WTC11 (cell line): ENCODE results near the gene ZNF775. TPM values are rescaled to one million over a fixed set of nuclear protein-coding genes. Genes with fewer than 3 reads are reported as not detected.

ENCODE experiments used
- ATAC-seq: fragments of 200-7000 bp; cut with Tn5 transposase; 2 replicates; pipeline ENCODE4 v1.10.0; 2021; ENCODE audit warnings: mild to moderate bottlenecking, moderate library complexity
- CTCF ChIA-PET: fragments of 300-600 bp; sonication (Branson Sonifier 250); formaldehyde crosslinking; loops from one replicate; lab custom pipeline; 2021; ENCODE audit warnings: antibody characterized with exemption; lab: Charles Lee
- POLR2A ChIA-PET: fragments of 350-600 bp; sonication (Branson Sonifier 250); formaldehyde crosslinking; loops from one replicate; lab custom pipeline; 2021; ENCODE audit warnings: antibody characterized with exemption; lab: Charles Lee
- DNase-seq: peaks from one replicate; pipeline ENCODE4 v3.0.0; 2021; ENCODE audit warnings: low spot score
- H3K27ac Mint-ChIP-seq: 2 replicates; pipeline ENCODE4 v1.8.0; 2021; ENCODE audit warnings: mixed read lengths
- H3K27me3 Mint-ChIP-seq: 2 replicates; pipeline ENCODE4 v1.8.0; 2021; ENCODE audit warnings: low read depth, mild to moderate bottlenecking, moderate library complexity, mixed read lengths
- H3K36me3 Mint-ChIP-seq: 2 replicates; pipeline ENCODE4 v1.8.0; 2021; ENCODE audit warnings: mixed read lengths
- H3K4me1 Mint-ChIP-seq: 2 replicates; pipeline ENCODE4 v1.8.0; 2022; ENCODE audit warnings: mixed read lengths
- H3K4me3 Mint-ChIP-seq: 2 replicates; pipeline ENCODE4 v1.8.0; 2021; ENCODE audit warnings: mild to moderate bottlenecking, moderate library complexity, mixed read lengths
- H3K9me3 Mint-ChIP-seq: 2 replicates; pipeline ENCODE4 v1.8.0; 2021; ENCODE audit warnings: mixed read lengths
- ATF1 ChIP-seq: sonication (generic); formaldehyde crosslinking; IDR thresholded peaks from 2 replicates; pipeline ENCODE4 v1.8.1; 2023; ENCODE audit warnings: mild to moderate bottlenecking, moderate library complexity, missing genetic modification reagents
- EMX1 ChIP-seq: fragments of 250-450 bp; sonication (Bioruptor Pico); IDR thresholded peaks from 2 replicates; pipeline ENCODE4 v1.8.0; 2021; ENCODE audit warnings: mild to moderate bottlenecking
- ETV6 ChIP-seq: sonication (generic); formaldehyde crosslinking; IDR thresholded peaks from 2 replicates; pipeline ENCODE4 v1.8.1; 2022; ENCODE audit warnings: mild to moderate bottlenecking, missing genetic modification reagents
- GABPB1 ChIP-seq: sonication (generic); formaldehyde crosslinking; IDR thresholded peaks from 2 replicates; pipeline ENCODE4 v1.8.1; 2023; ENCODE audit warnings: mild to moderate bottlenecking, missing genetic modification reagents
- MYBL2 ChIP-seq: sonication (generic); formaldehyde crosslinking; IDR thresholded peaks from 2 replicates; pipeline ENCODE4 v1.8.1; 2023; ENCODE audit warnings: mild to moderate bottlenecking, moderate library complexity, missing genetic modification reagents
- OVOL2 ChIP-seq: fragments of 250-450 bp; sonication (Bioruptor Pico); IDR thresholded peaks from 2 replicates; pipeline ENCODE4 v1.9.0; 2021; ENCODE audit warnings: mild to moderate bottlenecking, borderline replicate concordance
- SMAD4 ChIP-seq: sonication (generic); formaldehyde crosslinking; IDR thresholded peaks from 2 replicates; pipeline ENCODE4 v1.8.0; 2022; ENCODE audit warnings: mild to moderate bottlenecking, missing genetic modification reagents
- SP1 ChIP-seq: sonication (generic); formaldehyde crosslinking; conservative IDR thresholded peaks from 2 replicates; pipeline ENCODE4 v1.8.1; 2022; ENCODE audit warnings: missing genetic modification reagents
- TEAD4 ChIP-seq: sonication (generic); formaldehyde crosslinking; IDR thresholded peaks from 2 replicates; pipeline ENCODE4 v1.8.0; 2022; ENCODE audit warnings: mild to moderate bottlenecking, missing genetic modification reagents
- ZNF263 ChIP-seq: sonication (generic); formaldehyde crosslinking; IDR thresholded peaks from 2 replicates; pipeline ENCODE4 v1.8.1; 2022; ENCODE audit warnings: low read depth, mild to moderate bottlenecking, moderate library complexity, missing genetic modification reagents
- ZNF317 ChIP-seq: sonication (generic); formaldehyde crosslinking; IDR thresholded peaks from 2 replicates; pipeline ENCODE4 v1.8.1; 2023; ENCODE audit warnings: low read depth, mild to moderate bottlenecking, moderate library complexity, missing genetic modification reagents, borderline replicate concordance
- ZNF396 ChIP-seq: fragments of 250-450 bp; sonication (Bioruptor Pico); IDR thresholded peaks from 2 replicates; pipeline ENCODE4 v1.8.0; 2021; ENCODE audit warnings: mild to moderate bottlenecking, moderate library complexity, borderline replicate concordance
- ZNF423 ChIP-seq: fragments of 250-450 bp; sonication (Bioruptor Pico); IDR thresholded peaks from 2 replicates; pipeline ENCODE4 v2.1.2; 2022; ENCODE audit warnings: mild to moderate bottlenecking, moderate library complexity
- total RNA-seq: library from RNA; stranded (reverse); gene quantifications from 3 replicates; pipeline ENCODE4 v1.2.3, GENCODE V29; 2021
- TF ChIP-seq, protein P1 (sequence below): fragments of 200-600 bp; IDR thresholded peaks from 2 replicates; pipeline ENCODE4 v1.8.0; 2022; ENCODE audit warnings: antibody characterized with exemption
- TF ChIP-seq, protein P2 (sequence below): sonication (generic); formaldehyde crosslinking; IDR thresholded peaks from 2 replicates; pipeline ENCODE4 v1.8.1; 2023; ENCODE audit warnings: mild to moderate bottlenecking, missing genetic modification reagents
- TF ChIP-seq, protein P3 (sequence below): fragments of 250-450 bp; sonication (Bioruptor Pico); IDR thresholded peaks from 2 replicates; pipeline ENCODE4 v1.9.0; 2021; ENCODE audit warnings: moderate library complexity, mild to moderate bottlenecking, inconsistent platforms, borderline replicate concordance
- TF ChIP-seq, protein P4 (sequence below): sonication (generic); formaldehyde crosslinking; IDR thresholded peaks from 2 replicates; pipeline ENCODE4 v1.8.1; 2022; ENCODE audit warnings: mild to moderate bottlenecking, missing genetic modification reagents, moderate library complexity, borderline replicate concordance
- TF ChIP-seq, protein P5 (sequence below): sonication (generic); formaldehyde crosslinking; IDR thresholded peaks from 2 replicates; pipeline ENCODE4 v1.8.1; 2023; ENCODE audit warnings: mild to moderate bottlenecking, missing genetic modification reagents, moderate library complexity
- TF ChIP-seq, protein P6 (sequence below): sonication (generic); formaldehyde crosslinking; IDR thresholded peaks from 2 replicates; pipeline ENCODE4 v1.8.1; 2022; ENCODE audit warnings: missing genetic modification reagents, borderline replicate concordance
- TF ChIP-seq, protein P7 (sequence below): sonication (generic); formaldehyde crosslinking; IDR thresholded peaks from 2 replicates; pipeline ENCODE4 v1.8.0; 2022; ENCODE audit warnings: mild to moderate bottlenecking, missing genetic modification reagents
- TF ChIP-seq, protein P8 (sequence below): sonication (generic); formaldehyde crosslinking; IDR thresholded peaks from 2 replicates; pipeline ENCODE4 v1.8.0; 2023; ENCODE audit warnings: missing genetic modification reagents, mild to moderate bottlenecking, borderline replicate concordance

ZNF775 gene
- total RNA-seq, 1 experiment from 2014 or later = 25.4 TPM

DNA sequence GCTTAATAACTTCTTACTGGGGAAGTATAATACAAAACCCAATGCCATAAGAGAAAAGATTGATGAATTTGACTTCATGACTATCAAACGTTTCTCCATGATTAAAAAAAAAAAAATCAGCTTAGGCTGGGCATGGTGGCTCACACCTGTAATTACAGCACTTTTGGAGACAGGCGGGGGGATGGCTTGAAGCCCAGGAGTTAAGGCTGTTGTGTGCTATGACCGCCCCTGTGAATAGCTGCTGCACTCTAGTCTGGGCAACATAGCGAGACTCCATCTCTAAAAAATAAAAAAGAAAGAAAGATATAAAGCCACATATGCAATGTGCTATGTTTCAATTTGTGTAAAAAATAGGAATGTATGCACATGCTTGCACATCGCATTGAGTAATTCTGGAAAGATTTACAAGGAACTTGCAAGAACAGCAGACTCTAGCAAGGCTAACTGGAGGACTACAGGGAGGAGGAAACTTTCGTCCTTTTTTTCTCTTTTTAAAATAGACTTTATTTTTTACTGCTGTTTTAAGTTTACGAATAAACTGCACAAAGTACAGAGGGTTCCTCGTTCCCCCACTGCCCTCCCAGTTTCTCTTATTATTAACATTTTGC, 27.4 kb upstream of the ZNF775 start:
- ATAC-seq (peak; percentile 80), DNase-seq (no peak)
- ChIA-PET CTCF (interaction anchor here (0.6 to 1.1 kb wide), 3 partner anchors 10 to 166 kb away, joined by 3 read pairs; no protein-coding TSS in a partner anchor), POLR2A (interaction anchor here (0.6 kb wide), 1 partner anchor 16 kb away, joined by 3 read pairs; no protein-coding TSS in a partner anchor)
- H3K27ac Mint-ChIP-seq = no peak overlapping the region
- no peak overlapping the region for H3K4me3 Mint-ChIP-seq
- TF ChIP-seq ZNF396 (CRISPR knock-in tag) (no peak), TEAD4 (no peak), OVOL2 (CRISPR knock-in tag) (no peak), EMX1 (no peak), ETV6 (no peak), ATF1 (no peak), GABPB1 (CRISPR knock-in tag) (no peak), ZNF423 (CRISPR knock-in tag) (no peak), MYBL2 (no peak)
- TF ChIP-seq, protein P1, sequence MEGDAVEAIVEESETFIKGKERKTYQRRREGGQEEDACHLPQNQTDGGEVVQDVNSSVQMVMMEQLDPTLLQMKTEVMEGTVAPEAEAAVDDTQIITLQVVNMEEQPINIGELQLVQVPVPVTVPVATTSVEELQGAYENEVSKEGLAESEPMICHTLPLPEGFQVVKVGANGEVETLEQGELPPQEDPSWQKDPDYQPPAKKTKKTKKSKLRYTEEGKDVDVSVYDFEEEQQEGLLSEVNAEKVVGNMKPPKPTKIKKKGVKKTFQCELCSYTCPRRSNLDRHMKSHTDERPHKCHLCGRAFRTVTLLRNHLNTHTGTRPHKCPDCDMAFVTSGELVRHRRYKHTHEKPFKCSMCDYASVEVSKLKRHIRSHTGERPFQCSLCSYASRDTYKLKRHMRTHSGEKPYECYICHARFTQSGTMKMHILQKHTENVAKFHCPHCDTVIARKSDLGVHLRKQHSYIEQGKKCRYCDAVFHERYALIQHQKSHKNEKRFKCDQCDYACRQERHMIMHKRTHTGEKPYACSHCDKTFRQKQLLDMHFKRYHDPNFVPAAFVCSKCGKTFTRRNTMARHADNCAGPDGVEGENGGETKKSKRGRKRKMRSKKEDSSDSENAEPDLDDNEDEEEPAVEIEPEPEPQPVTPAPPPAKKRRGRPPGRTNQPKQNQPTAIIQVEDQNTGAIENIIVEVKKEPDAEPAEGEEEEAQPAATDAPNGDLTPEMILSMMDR = no peak
- TF ChIP-seq, protein P2, sequence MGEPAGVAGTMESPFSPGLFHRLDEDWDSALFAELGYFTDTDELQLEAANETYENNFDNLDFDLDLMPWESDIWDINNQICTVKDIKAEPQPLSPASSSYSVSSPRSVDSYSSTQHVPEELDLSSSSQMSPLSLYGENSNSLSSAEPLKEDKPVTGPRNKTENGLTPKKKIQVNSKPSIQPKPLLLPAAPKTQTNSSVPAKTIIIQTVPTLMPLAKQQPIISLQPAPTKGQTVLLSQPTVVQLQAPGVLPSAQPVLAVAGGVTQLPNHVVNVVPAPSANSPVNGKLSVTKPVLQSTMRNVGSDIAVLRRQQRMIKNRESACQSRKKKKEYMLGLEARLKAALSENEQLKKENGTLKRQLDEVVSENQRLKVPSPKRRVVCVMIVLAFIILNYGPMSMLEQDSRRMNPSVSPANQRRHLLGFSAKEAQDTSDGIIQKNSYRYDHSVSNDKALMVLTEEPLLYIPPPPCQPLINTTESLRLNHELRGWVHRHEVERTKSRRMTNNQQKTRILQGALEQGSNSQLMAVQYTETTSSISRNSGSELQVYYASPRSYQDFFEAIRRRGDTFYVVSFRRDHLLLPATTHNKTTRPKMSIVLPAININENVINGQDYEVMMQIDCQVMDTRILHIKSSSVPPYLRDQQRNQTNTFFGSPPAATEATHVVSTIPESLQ (CRISPR knock-in tag) = no peak
- TF ChIP-seq, protein P3, sequence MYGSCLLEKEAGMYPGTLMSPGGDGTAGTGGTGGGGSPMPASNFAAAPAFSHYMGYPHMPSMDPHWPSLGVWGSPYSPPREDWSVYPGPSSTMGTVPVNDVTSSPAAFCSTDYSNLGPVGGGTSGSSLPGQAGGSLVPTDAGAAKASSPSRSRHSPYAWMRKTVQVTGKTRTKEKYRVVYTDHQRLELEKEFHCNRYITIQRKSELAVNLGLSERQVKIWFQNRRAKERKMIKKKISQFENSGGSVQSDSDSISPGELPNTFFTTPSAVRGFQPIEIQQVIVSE = no peak
- TF ChIP-seq, protein P4, sequence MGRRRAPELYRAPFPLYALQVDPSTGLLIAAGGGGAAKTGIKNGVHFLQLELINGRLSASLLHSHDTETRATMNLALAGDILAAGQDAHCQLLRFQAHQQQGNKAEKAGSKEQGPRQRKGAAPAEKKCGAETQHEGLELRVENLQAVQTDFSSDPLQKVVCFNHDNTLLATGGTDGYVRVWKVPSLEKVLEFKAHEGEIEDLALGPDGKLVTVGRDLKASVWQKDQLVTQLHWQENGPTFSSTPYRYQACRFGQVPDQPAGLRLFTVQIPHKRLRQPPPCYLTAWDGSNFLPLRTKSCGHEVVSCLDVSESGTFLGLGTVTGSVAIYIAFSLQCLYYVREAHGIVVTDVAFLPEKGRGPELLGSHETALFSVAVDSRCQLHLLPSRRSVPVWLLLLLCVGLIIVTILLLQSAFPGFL (CRISPR knock-in tag) = no peak
- no peaks in the 10 kb centered on the region; the same call in 1 of the 2 replicates for H3K27me3 Mint-ChIP-seq
- H3K9me3 Mint-ChIP-seq = peaks cover 11% of the 10 kb centered on the region
- peaks cover 2% of the 10 kb centered on the region; the same call in 1 of the 2 replicates for H3K4me1 Mint-ChIP-seq
- H3K36me3 Mint-ChIP-seq = no peaks in the 10 kb centered on the region; the same call in 1 of the 2 replicates

DNA sequence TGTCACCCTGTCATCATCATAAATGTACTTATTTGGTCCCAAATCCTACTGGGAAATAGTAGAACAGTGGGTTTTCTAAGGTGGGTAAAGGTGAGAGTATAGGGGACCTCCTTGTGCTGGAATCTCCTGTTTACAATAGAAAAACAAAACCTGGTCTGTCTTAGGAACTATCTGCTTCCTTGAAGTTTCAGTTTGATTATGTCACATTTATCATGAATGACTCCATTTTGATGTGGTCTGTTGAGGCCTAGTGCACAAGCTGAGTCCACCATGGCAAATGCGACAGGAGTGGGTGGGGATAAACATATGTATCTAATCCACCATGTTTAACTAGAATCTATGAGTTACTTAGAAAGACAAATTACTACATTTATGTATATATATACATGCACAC, 23.5 kb upstream of the ZNF775 start:
- H3K27me3 Mint-ChIP-seq = no peaks in the 10 kb centered on the region
- no peaks in the 10 kb centered on the region for H3K36me3 Mint-ChIP-seq
- H3K4me3 Mint-ChIP-seq = no peak overlapping the region
- CTCF ChIA-PET = interaction anchor here (0.7 to 1.8 kb wide), 6 partner anchors 10 to 89 kb away, joined by 3 to 7 read pairs (median 4); partner anchors contain the start of gene REPIN1
- DNase-seq (no peak), ATAC-seq (no peak)
- peaks cover 17% of the 10 kb centered on the region for H3K4me1 Mint-ChIP-seq
- POLR2A ChIA-PET = interaction anchor here (0.6 kb wide), 1 partner anchor 44 kb away, joined by 4 read pairs; no protein-coding TSS in a partner anchor
- H3K9me3 Mint-ChIP-seq = no peaks in the 10 kb centered on the region; the same call in 1 of the 2 replicates
- H3K27ac Mint-ChIP-seq = peak overlapping the region; percentile 39; the same call in 1 of the 2 replicates
- TF ChIP-seq ZNF263 (CRISPR knock-in tag) (no peak), EMX1 (no peak), SP1 (no peak), SMAD4 (CRISPR knock-in tag) (no peak), ZNF317 (CRISPR knock-in tag) (no peak)
- TF ChIP-seq, protein P5, sequence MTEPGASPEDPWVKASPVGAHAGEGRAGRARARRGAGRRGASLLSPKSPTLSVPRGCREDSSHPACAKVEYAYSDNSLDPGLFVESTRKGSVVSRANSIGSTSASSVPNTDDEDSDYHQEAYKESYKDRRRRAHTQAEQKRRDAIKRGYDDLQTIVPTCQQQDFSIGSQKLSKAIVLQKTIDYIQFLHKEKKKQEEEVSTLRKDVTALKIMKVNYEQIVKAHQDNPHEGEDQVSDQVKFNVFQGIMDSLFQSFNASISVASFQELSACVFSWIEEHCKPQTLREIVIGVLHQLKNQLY (CRISPR knock-in tag) = no peak
- TF ChIP-seq, protein P6, sequence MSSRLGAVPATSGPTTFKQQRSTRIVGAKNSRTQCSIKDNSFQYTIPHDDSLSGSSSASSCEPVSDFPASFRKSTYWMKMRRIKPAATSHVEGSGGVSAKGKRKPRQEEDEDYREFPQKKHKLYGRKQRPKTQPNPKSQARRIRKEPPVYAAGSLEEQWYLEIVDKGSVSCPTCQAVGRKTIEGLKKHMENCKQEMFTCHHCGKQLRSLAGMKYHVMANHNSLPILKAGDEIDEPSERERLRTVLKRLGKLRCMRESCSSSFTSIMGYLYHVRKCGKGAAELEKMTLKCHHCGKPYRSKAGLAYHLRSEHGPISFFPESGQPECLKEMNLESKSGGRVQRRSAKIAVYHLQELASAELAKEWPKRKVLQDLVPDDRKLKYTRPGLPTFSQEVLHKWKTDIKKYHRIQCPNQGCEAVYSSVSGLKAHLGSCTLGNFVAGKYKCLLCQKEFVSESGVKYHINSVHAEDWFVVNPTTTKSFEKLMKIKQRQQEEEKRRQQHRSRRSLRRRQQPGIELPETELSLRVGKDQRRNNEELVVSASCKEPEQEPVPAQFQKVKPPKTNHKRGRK = no peak
- TF ChIP-seq, protein P7, sequence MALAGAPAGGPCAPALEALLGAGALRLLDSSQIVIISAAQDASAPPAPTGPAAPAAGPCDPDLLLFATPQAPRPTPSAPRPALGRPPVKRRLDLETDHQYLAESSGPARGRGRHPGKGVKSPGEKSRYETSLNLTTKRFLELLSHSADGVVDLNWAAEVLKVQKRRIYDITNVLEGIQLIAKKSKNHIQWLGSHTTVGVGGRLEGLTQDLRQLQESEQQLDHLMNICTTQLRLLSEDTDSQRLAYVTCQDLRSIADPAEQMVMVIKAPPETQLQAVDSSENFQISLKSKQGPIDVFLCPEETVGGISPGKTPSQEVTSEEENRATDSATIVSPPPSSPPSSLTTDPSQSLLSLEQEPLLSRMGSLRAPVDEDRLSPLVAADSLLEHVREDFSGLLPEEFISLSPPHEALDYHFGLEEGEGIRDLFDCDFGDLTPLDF (CRISPR knock-in tag) = no peak
- TF ChIP-seq, protein P8, sequence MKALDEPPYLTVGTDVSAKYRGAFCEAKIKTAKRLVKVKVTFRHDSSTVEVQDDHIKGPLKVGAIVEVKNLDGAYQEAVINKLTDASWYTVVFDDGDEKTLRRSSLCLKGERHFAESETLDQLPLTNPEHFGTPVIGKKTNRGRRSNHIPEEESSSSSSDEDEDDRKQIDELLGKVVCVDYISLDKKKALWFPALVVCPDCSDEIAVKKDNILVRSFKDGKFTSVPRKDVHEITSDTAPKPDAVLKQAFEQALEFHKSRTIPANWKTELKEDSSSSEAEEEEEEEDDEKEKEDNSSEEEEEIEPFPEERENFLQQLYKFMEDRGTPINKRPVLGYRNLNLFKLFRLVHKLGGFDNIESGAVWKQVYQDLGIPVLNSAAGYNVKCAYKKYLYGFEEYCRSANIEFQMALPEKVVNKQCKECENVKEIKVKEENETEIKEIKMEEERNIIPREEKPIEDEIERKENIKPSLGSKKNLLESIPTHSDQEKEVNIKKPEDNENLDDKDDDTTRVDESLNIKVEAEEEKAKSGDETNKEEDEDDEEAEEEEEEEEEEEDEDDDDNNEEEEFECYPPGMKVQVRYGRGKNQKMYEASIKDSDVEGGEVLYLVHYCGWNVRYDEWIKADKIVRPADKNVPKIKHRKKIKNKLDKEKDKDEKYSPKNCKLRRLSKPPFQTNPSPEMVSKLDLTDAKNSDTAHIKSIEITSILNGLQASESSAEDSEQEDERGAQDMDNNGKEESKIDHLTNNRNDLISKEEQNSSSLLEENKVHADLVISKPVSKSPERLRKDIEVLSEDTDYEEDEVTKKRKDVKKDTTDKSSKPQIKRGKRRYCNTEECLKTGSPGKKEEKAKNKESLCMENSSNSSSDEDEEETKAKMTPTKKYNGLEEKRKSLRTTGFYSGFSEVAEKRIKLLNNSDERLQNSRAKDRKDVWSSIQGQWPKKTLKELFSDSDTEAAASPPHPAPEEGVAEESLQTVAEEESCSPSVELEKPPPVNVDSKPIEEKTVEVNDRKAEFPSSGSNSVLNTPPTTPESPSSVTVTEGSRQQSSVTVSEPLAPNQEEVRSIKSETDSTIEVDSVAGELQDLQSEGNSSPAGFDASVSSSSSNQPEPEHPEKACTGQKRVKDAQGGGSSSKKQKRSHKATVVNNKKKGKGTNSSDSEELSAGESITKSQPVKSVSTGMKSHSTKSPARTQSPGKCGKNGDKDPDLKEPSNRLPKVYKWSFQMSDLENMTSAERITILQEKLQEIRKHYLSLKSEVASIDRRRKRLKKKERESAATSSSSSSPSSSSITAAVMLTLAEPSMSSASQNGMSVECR (CRISPR knock-in tag) = no peak
